H1 (cell line): ENCODE measurements around the gene SMG5. TPM values are rescaled to one million over a fixed set of nuclear protein-coding genes. Genes with fewer than 3 reads are reported as not detected.

Source experiments
- CTCF ChIA-PET: fragments of 300-600 bp; sonication (Branson Sonifier 250); formaldehyde crosslinking; loops from one replicate; lab custom pipeline; 2021; ENCODE audit not compliant: partially characterized antibody; lab: Charles Lee
- POLR2A ChIA-PET: fragments of 300-600 bp; sonication (Branson Sonifier 250); formaldehyde crosslinking; loops from one replicate; lab custom pipeline; 2021; ENCODE audit warnings: inconsistent platforms; ENCODE audit not compliant: partially characterized antibody; lab: Charles Lee
- DNase-seq, 2 experiments: peaks; one replicate each; pipeline versions ENCODE4 v3.0.0 to v3.0.0-alpha.2; 2010 to 2022; ENCODE audit warnings: low spot score in 2 of 2, low read depth in 1 of 2, mixed read lengths in 1 of 2
- FAIRE-seq: peaks from 2 replicates; lab custom pipeline; 2011; peaks lifted over from hg19 to GRCh38; lab: Jason Lieb, UNC
- H2AFZ ChIP-seq: 2 replicates; pipeline ENCODE4 v1.8.1; 2012; ENCODE audit warnings: low read length, inconsistent platforms
- H2AK5ac ChIP-seq: 2 replicates; pipeline ENCODE4 v1.6.1; 2013; ENCODE audit warnings: low read depth, low read length
- H2BK120ac ChIP-seq: replicated peaks from 2 replicates; pipeline ENCODE3; 2013; ENCODE audit warnings: low read depth, low read length, inconsistent platforms
- H2BK12ac ChIP-seq: 2 replicates; pipeline ENCODE4 v1.6.1; 2013; ENCODE audit warnings: low read depth, low read length
- H2BK15ac ChIP-seq: 2 replicates; pipeline ENCODE4 v1.6.1; 2013; ENCODE audit warnings: low read length
- H2BK20ac ChIP-seq: 2 replicates; pipeline ENCODE4 v1.6.1; 2013; ENCODE audit warnings: low read length
- H2BK5ac ChIP-seq: 2 replicates; pipeline ENCODE4 v1.6.1; 2013; ENCODE audit warnings: low read depth, low read length
- H3K14ac ChIP-seq: 2 replicates; pipeline ENCODE4 v1.6.1; 2013; ENCODE audit warnings: inconsistent platforms; ENCODE audit not compliant: insufficient read length
- H3K18ac ChIP-seq: 2 replicates; pipeline ENCODE4 v1.6.1; 2013; ENCODE audit warnings: low read length; ENCODE audit errors: extremely low read depth
- H3K23ac ChIP-seq: 2 replicates; pipeline ENCODE4 v1.6.1; 2013; ENCODE audit warnings: inconsistent platforms; ENCODE audit not compliant: insufficient read length
- H3K23me2 ChIP-seq: 2 replicates; pipeline ENCODE4 v1.6.1; 2013; ENCODE audit warnings: low read depth, low read length
- H3K27ac ChIP-seq: 2 replicates; pipeline ENCODE4 v1.6.1; 2011; ENCODE audit warnings: low read depth, low read length, inconsistent platforms
- H3K27me3 ChIP-seq, 4 experiments: replicated peaks in 1 of 4; 1 replicate in 1 of 4; 2 replicates in 3 of 4; pipeline versions ENCODE4 v1.6.1 to v1.8.1; 2011 to 2013; ENCODE audit warnings: low read length in 3 of 4, mild to moderate bottlenecking in 3 of 4, inconsistent platforms in 2 of 4, mixed read lengths in 2 of 4, moderate library complexity in 1 of 4; ENCODE audit not compliant: control insufficient read depth in 3 of 4, insufficient read depth in 3 of 4; ENCODE audit errors: extremely low read depth in 1 of 4
- H3K36me3 ChIP-seq, 4 experiments: 2 replicates each; pipeline versions ENCODE4 v1.6.1 to v1.8.1; 2011 to 2013; ENCODE audit warnings: mild to moderate bottlenecking in 4 of 4, low read length in 3 of 4, moderate library complexity in 2 of 4, control low read depth in 1 of 4, inconsistent platforms in 1 of 4; ENCODE audit not compliant: insufficient read depth in 4 of 4, control insufficient read depth in 2 of 4
- H3K4ac ChIP-seq: replicated peaks from 2 replicates; pipeline ENCODE3; 2013; ENCODE audit warnings: low read length, low read depth, mixed read lengths, inconsistent platforms; ENCODE audit not compliant: insufficient read length
- H3K4me1 ChIP-seq, 4 experiments: replicated peaks in 1 of 4; 1 replicate in 1 of 4; 2 replicates in 3 of 4; pipeline versions ENCODE4 v1.6.1 to v1.8.1; 2011 to 2013; ENCODE audit warnings: low read length in 3 of 4, inconsistent platforms in 2 of 4, mixed read lengths in 1 of 4; ENCODE audit not compliant: insufficient read depth in 4 of 4, control insufficient read depth in 3 of 4
- H3K4me2 ChIP-seq, 2 experiments: 2 replicates each; pipeline versions ENCODE4 v1.6.1 to v1.8.1; 2011 to 2013; ENCODE audit warnings: low read depth in 2 of 2, low read length in 2 of 2, control low read depth in 1 of 2, inconsistent platforms in 1 of 2, mild to moderate bottlenecking in 1 of 2; ENCODE audit not compliant: insufficient read depth in 1 of 2
- H3K4me3 ChIP-seq, 4 experiments: fragments of 200-600, 300-600 bp in 1 of 4; sonication (generic), shearing (Covaris generic), sonication (Bioruptor Twin) in 1 of 4; 2 replicates each; pipeline versions ENCODE4 v1.5.1 to v1.8.1; 2011 to 2016; ENCODE audit warnings: low read length in 4 of 4, low read depth in 3 of 4, control low read depth in 2 of 4, inconsistent platforms in 2 of 4, mild to moderate bottlenecking in 2 of 4, mixed read lengths in 1 of 4, moderate library complexity in 1 of 4; ENCODE audit not compliant: insufficient read depth in 2 of 4; ENCODE audit errors: extremely low read depth in 1 of 4
- H3K56ac ChIP-seq: replicated peaks from 2 replicates; pipeline ENCODE3; 2013; ENCODE audit warnings: low read depth, mild to moderate bottlenecking, mixed read lengths, low read length, inconsistent platforms; ENCODE audit not compliant: insufficient read length
- H3K79me1 ChIP-seq: 2 replicates; pipeline ENCODE4 v1.6.1; 2013; ENCODE audit warnings: low read depth, low read length, control low read depth
- H3K79me2 ChIP-seq, 2 experiments: 2 replicates each; pipeline versions ENCODE4 v1.6.1 to v1.8.1; 2012 to 2013; ENCODE audit warnings: low read length in 2 of 2, mild to moderate bottlenecking in 2 of 2, inconsistent platforms in 1 of 2; ENCODE audit not compliant: insufficient read depth in 2 of 2, control insufficient read depth in 1 of 2
- H3K9ac ChIP-seq, 4 experiments: replicated peaks in 1 of 4; 1 replicate in 1 of 4; 2 replicates in 3 of 4; pipeline versions ENCODE4 v1.6.1 to v1.8.1; 2011 to 2013; ENCODE audit warnings: low read depth in 3 of 4, low read length in 3 of 4, control low read depth in 2 of 4, mild to moderate bottlenecking in 2 of 4, moderate library complexity in 2 of 4, inconsistent platforms in 1 of 4; ENCODE audit errors: extremely low read depth in 1 of 4
- H3K9me3 ChIP-seq, 2 experiments: 2 replicates each; pipeline versions ENCODE4 v1.6.1 to v1.8.1; 2012 to 2013; ENCODE audit warnings: mild to moderate bottlenecking in 2 of 2, moderate library complexity in 2 of 2, control low read depth in 1 of 2, inconsistent platforms in 1 of 2, low read depth in 1 of 2, low read length in 1 of 2, mixed read lengths in 1 of 2; ENCODE audit not compliant: insufficient read depth in 2 of 2
- H4K20me1 ChIP-seq, 2 experiments: replicated peaks in 1 of 2; 2 replicates each; pipeline versions ENCODE3 to v1.8.1; 2011 to 2013; ENCODE audit warnings: inconsistent platforms in 2 of 2, low read length in 2 of 2, mild to moderate bottlenecking in 1 of 2; ENCODE audit not compliant: insufficient read depth in 2 of 2, control insufficient read depth in 1 of 2
- H4K5ac ChIP-seq: 2 replicates; pipeline ENCODE4 v1.6.1; 2013; ENCODE audit warnings: low read length, low read depth, mixed read lengths, inconsistent platforms; ENCODE audit not compliant: insufficient read length
- H4K8ac ChIP-seq: 2 replicates; pipeline ENCODE4 v1.8.0; 2013; ENCODE audit warnings: mild to moderate bottlenecking, moderate library complexity, low read length, inconsistent platforms; ENCODE audit not compliant: insufficient read depth; ENCODE audit errors: extremely low read depth
- H4K91ac ChIP-seq: replicated peaks from 2 replicates; pipeline ENCODE3; 2013; ENCODE audit warnings: low read length, mixed read lengths, inconsistent platforms; ENCODE audit not compliant: insufficient read length
- BACH1 ChIP-seq: IDR thresholded peaks from 2 replicates; pipeline ENCODE4 v1.6.1; 2012; ENCODE audit warnings: low read length, improper control_type of control experiment
- BRCA1 ChIP-seq: IDR thresholded peaks from 2 replicates; pipeline ENCODE4 v1.6.1; 2012; ENCODE audit warnings: low read depth, low read length, improper control_type of control experiment
- CEBPB ChIP-seq: IDR thresholded peaks from 2 replicates; pipeline ENCODE4 v1.6.1; 2012; ENCODE audit warnings: low read depth, low read length
- CHD2 ChIP-seq: IDR thresholded peaks from 2 replicates; pipeline ENCODE4 v1.6.1; 2012; ENCODE audit warnings: low read length, improper control_type of control experiment
- EZH2 ChIP-seq: fragments of 200-600 bp; sonication (generic); IDR thresholded peaks from 2 replicates; pipeline ENCODE4 v1.7.1; 2012; ENCODE audit warnings: low read depth, mild to moderate bottlenecking, moderate library complexity, low read length, inconsistent platforms; ENCODE audit not compliant: severe bottlenecking
- JUND ChIP-seq: IDR thresholded peaks from 2 replicates; pipeline ENCODE4 v1.6.1; 2011; ENCODE audit warnings: mild to moderate bottlenecking, improper control_type of control experiment, low read length
- MAFK ChIP-seq: IDR thresholded peaks from 2 replicates; pipeline ENCODE4 v1.6.1; 2012; ENCODE audit warnings: low read depth, mild to moderate bottlenecking, improper control_type of control experiment, low read length
- NANOG ChIP-seq: IDR thresholded peaks from 2 replicates; pipeline ENCODE4 v1.6.1; 2011; ENCODE audit warnings: low read length, low read depth, mild to moderate bottlenecking, inconsistent platforms; ENCODE audit not compliant: insufficient read depth, poor library complexity, severe bottlenecking
- POU5F1 ChIP-seq: IDR thresholded peaks from 2 replicates; pipeline ENCODE4 v1.6.1; 2011; ENCODE audit warnings: low read depth, mild to moderate bottlenecking, low read length, moderate library complexity
- SIX5 ChIP-seq: IDR thresholded peaks from 2 replicates; pipeline ENCODE4 v1.6.1; 2011; ENCODE audit warnings: mild to moderate bottlenecking, low read depth, low read length
- SP1 ChIP-seq: IDR thresholded peaks from 2 replicates; pipeline ENCODE4 v1.6.1; 2011; ENCODE audit warnings: low read depth, low read length
- SUZ12 ChIP-seq: fragments of 200-600 bp; sonication (generic); IDR thresholded peaks from 2 replicates; pipeline ENCODE4 v1.6.1; 2012; ENCODE audit warnings: mild to moderate bottlenecking, inconsistent platforms, low read length, moderate library complexity, mixed read lengths
- TCF12 ChIP-seq: IDR thresholded peaks from 2 replicates; pipeline ENCODE4 v1.6.1; 2011; ENCODE audit warnings: low read depth, mild to moderate bottlenecking, low read length
- YY1 ChIP-seq: IDR thresholded peaks from 2 replicates; pipeline ENCODE4 v1.6.1; 2011; ENCODE audit warnings: low read depth, mild to moderate bottlenecking, low read length
- WGBS, 2 experiments: shearing (Covaris generic) in 1 of 2; methylation state at CpG; one replicate each; pipeline versions ENCODE4 v1.1.6 to v1.1.7; 2013 to 2015; ENCODE audit warnings: low lambda C conversion rate in 2 of 2, mixed read lengths in 2 of 2, inconsistent platforms in 1 of 2, low coverage in 1 of 2, missing lambda C conversion rate in 1 of 2; ENCODE audit not compliant: insufficient replicate concordance in 2 of 2, insufficient coverage in 1 of 2, insufficient read length in 1 of 2; ENCODE audit errors: extremely low coverage in 1 of 2, missing lambda C conversion rate in 1 of 2; 5-methylcytosine and 5-hydroxymethylcytosine counted together
- polyA plus RNA-seq, 7 experiments: library from polyadenylated mRNA; depleted of rRNA in 3 of 7; stranded (reverse) in 5 of 7; unstranded in 2 of 7; fragments of >200 nt in 5 of 7; fragments of 200-250 nt in 2 of 7; gene quantifications; 1 replicate in 5 of 7; 2 replicates in 1 of 7; 4 replicates in 1 of 7; pipeline versions ENCODE4 v1.2.1 to v1.2.3, GENCODE V29; 2011 to 2013; ENCODE audit warnings: missing spikeins in 2 of 7, mixed read lengths in 2 of 7
- total RNA-seq: library from RNA; stranded (reverse); fragmentation: NEBNext Ultra II Directional; extraction: Animal tissue kit (Norgen Biotek cat#: 25700); gene quantifications from 2 replicates; pipeline ENCODE4 v1.2.1, GENCODE V29; 2021
- TF ChIP-seq, protein P1 (sequence below): IDR thresholded peaks from 2 replicates; pipeline ENCODE4 v1.6.1; 2012; ENCODE audit warnings: inconsistent platforms

The SMG5 gene
- total and polyA plus RNA-seq, 2 of the 8 experiments (the other 6 are each of a cell fraction or from before 2014, with no cell fraction given): 32.7 to 98.0 TPM

DNA sequence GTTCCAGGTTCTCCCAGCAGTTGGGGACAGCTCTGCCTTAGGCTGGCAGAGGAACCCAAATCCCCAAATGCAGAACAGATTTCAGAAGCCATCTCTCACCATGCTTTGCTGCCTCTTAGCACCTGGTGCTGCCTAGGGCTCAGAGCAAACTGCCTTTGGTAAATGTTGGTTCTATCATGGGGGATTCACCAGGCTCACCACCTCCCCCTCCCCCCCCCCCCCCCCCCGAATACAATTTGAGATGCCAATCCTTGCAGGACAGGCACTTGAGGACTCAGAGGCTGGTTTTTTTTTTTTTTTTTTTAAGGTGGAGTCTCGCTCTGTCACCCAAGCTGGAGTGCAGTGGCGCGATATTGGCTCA, 34.3 kb downstream of the SMG5 start:
- H3K4me1 ChIP-seq: peaks cover 0 to 16% (median 9%) of the 10 kb centered on the region in 4 experiments
- no peak overlapping the region; the same call in 1 of the 2 replicates for H3K27ac ChIP-seq
- WGBS, 2 experiments: 89% methylated on average over 2 of the region's 4 CpGs; no CpG with 5 or more reads in 1 of the 2 experiments
- DNase-seq (no peak), FAIRE-seq (no peak)
- H2BK20ac ChIP-seq: no peak overlapping the region
- H4K20me1 ChIP-seq: peaks cover 0 to 4% of the 10 kb centered on the region in 2 experiments
- no peak overlapping the region for H2AFZ ChIP-seq
- H3K4ac ChIP-seq: no peak overlapping the region
- H3K9ac ChIP-seq: no peak overlapping the region
- no peak overlapping the region; the same call in 1 of the 2 replicates for H2AK5ac ChIP-seq
- no peak overlapping the region for H2BK120ac ChIP-seq
- no peak overlapping the region for H3K56ac ChIP-seq
- peaks cover 21 to 44% (median 33%) of the 10 kb centered on the region in 4 experiments for H3K36me3 ChIP-seq
- H4K91ac ChIP-seq: no peak overlapping the region
- no peaks in the 10 kb centered on the region for H3K79me1 ChIP-seq
- H3K27me3 ChIP-seq: no peaks in the 10 kb centered on the region
- no peaks in the 10 kb centered on the region for H3K9me3 ChIP-seq
- peak overlapping the region; percentile 38; the same call in 1 of the 2 replicates for H3K18ac ChIP-seq
- H3K23ac ChIP-seq: no peak overlapping the region
- H3K4me3 ChIP-seq: no peak overlapping the region
- no peak overlapping the region for H2BK12ac ChIP-seq
- peak overlapping the region; percentile 58 for H4K8ac ChIP-seq
- H3K79me2 ChIP-seq: no peaks in the 10 kb centered on the region
- 0 out of 4 replicates have a peak overlapping the region, but pooled peaks of 1 of the 2 experiments have one; percentile 17 for H3K4me2 ChIP-seq
- no peak overlapping the region for H2BK15ac ChIP-seq
- no peaks in the 10 kb centered on the region for H3K23me2 ChIP-seq
- POLR2A ChIA-PET: interaction anchor here (0.6 to 11.8 kb wide), 16 partner anchors 12 to 198 kb away, joined by 3 to 102 read pairs (median 4); partner anchors contain the start of genes PMF1, SMG5 and TMEM79
- no peak overlapping the region for H4K5ac ChIP-seq
- no peak overlapping the region for H2BK5ac ChIP-seq
- H3K14ac ChIP-seq: no peak overlapping the region
- CTCF ChIA-PET: interaction anchor here (0.7 to 47.2 kb wide), 8 partner anchors 10 to 152 kb away, joined by 3 to 1265 read pairs (median 4); partner anchors contain the start of gene SEMA4A
- TF ChIP-seq, protein P1, sequence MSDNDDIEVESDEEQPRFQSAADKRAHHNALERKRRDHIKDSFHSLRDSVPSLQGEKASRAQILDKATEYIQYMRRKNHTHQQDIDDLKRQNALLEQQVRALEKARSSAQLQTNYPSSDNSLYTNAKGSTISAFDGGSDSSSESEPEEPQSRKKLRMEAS: no peak
- TF ChIP-seq TCF12 (no peak), SIX5 (no peak), JUND (no peak), EZH2 (no peak), BACH1 (no peak), MAFK (no peak), SP1 (no peak), YY1 (no peak), CEBPB (no peak), SUZ12 (no peak), NANOG (no peak), CHD2 (no peak), BRCA1 (no peak), POU5F1 (no peak)
